Esophagus squamous epithelium (tissue), 5 donors: ENCODE measurements around the gene MAP7D3. TPM values are rescaled to one million over a fixed set of nuclear protein-coding genes. Genes with fewer than 3 reads are reported as not detected.

Experiments used
- DNase-seq: peaks from one replicate; lab custom pipeline; 2025; lab: John Stamatoyannopoulos, UW
- H3K27ac ChIP-seq, 4 donors: fragments of 200-600 bp; sonication (generic); one replicate each; pipeline ENCODE4 v1.5.1; 2016 to 2019; ENCODE audit warnings: mild to moderate bottlenecking in 1 of 4
- H3K27me3 ChIP-seq, 4 donors: fragments of 200-600 bp; sonication (generic); 1 replicate in 3 of 4; 2 replicates in 1 of 4; pipeline versions ENCODE4 v1.5.1 to v1.6.0; 2017 to 2021; ENCODE audit warnings: antibody characterized with exemption in 1 of 4
- H3K36me3 ChIP-seq, 3 donors: fragments of 200-600 bp; sonication (generic); one replicate each; pipeline ENCODE4 v1.5.1; 2016 to 2019
- H3K4me1 ChIP-seq, 3 donors: fragments of 200-600 bp; sonication (generic); one replicate each; pipeline ENCODE4 v1.5.1; 2017 to 2019
- H3K4me3 ChIP-seq, 4 donors: fragments of 200-600 bp; sonication (generic); 1 replicate in 3 of 4; 2 replicates in 1 of 4; pipeline ENCODE4 v1.5.1; 2016 to 2019; ENCODE audit warnings: mild to moderate bottlenecking in 2 of 4, moderate library complexity in 1 of 4
- H3K9me3 ChIP-seq, 3 donors: fragments of 200-600 bp; sonication (generic); one replicate each; pipeline ENCODE4 v1.5.1; 2016 to 2019
- POLR2A ChIP-seq, 4 donors: fragments of 450-650 bp; IDR thresholded peaks; one replicate each; pipeline ENCODE4 v1.6.1; 2017; ENCODE audit warnings: antibody characterized with exemption in 4 of 4, mild to moderate bottlenecking in 4 of 4, moderate library complexity in 3 of 4
- WGBS, 2 donors: methylation state at CpG; one replicate each; pipeline ENCODE4 v1.1.5; 2018; 5-methylcytosine and 5-hydroxymethylcytosine counted together
- intact Hi-C: fragments of 100-400 bp; cut with DNase I; formaldehyde crosslinking; loops from one replicate; pipeline ENCODE4 v1.15.0; 2022
- total RNA-seq, 4 donors: library from RNA; depleted of rRNA; stranded (reverse); fragments of >200 nt; gene quantifications; one replicate each; pipeline ENCODE4 v1.1.0, GENCODE V29; 2016
- TF ChIP-seq, protein P1 (sequence below), 6 experiments: fragments of 450-650 bp in 4 of 6; fragments of 200-600 bp in 2 of 6; sonication (generic) in 2 of 6; IDR thresholded peaks; one replicate each; pipeline ENCODE4 v1.5.1; 2016 to 2019; ENCODE audit warnings: antibody characterized with exemption in 6 of 6, mild to moderate bottlenecking in 4 of 6, moderate library complexity in 4 of 6
- donor health status: DM: yes; HTN: yes; CAD: no.

Gene MAP7D3
- total RNA-seq, 4 donors from 2014 or later: 1.3 to 11.8 (median 6.4) TPM

DNA sequence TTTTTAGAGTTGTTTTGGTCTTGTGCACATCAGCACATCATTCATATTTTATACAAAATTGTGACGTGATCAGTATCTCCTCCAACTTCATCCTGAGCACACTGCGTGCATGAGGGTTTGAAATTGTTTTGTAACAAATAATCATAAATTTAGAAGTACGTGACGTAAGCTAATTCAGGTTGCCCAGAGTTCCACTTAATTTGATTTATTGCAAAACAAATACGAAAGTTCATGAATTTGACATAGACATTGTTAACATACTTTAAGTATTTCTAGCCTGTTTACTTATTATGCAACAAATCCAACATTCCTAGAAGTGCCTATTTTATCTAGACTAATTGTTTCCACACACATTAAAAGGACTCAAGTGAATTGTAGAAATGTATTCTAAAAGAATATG, 48.3 kb downstream of the MAP7D3 start:
- DNase-seq: no peak
- Histone ChIP-seq H3K9me3 (no peaks in the 10 kb centered on the region), H3K27me3 (no peaks in the 10 kb centered on the region), H3K36me3 (peaks cover 0 to 9% (median 0%) of the 10 kb centered on the region in 3 donors), H3K4me3 (no peak overlapping the region), H3K27ac (peak overlapping the region; percentile 30 to 85 (median 76)), H3K4me1 (peaks cover 0 to 28% (median 24%) of the 10 kb centered on the region in 3 donors)
- TF ChIP-seq, protein P1, sequence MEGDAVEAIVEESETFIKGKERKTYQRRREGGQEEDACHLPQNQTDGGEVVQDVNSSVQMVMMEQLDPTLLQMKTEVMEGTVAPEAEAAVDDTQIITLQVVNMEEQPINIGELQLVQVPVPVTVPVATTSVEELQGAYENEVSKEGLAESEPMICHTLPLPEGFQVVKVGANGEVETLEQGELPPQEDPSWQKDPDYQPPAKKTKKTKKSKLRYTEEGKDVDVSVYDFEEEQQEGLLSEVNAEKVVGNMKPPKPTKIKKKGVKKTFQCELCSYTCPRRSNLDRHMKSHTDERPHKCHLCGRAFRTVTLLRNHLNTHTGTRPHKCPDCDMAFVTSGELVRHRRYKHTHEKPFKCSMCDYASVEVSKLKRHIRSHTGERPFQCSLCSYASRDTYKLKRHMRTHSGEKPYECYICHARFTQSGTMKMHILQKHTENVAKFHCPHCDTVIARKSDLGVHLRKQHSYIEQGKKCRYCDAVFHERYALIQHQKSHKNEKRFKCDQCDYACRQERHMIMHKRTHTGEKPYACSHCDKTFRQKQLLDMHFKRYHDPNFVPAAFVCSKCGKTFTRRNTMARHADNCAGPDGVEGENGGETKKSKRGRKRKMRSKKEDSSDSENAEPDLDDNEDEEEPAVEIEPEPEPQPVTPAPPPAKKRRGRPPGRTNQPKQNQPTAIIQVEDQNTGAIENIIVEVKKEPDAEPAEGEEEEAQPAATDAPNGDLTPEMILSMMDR (IDR thresholded peaks at IDR 0.05): no peak
- no peak for TF ChIP-seq POLR2A (IDR thresholded peaks at IDR 0.05)
- 58 to 61% methylated on average over 5 of the region's 5 CpGs for WGBS, 2 donors
- intact Hi-C loops: no loop called here

DNA sequence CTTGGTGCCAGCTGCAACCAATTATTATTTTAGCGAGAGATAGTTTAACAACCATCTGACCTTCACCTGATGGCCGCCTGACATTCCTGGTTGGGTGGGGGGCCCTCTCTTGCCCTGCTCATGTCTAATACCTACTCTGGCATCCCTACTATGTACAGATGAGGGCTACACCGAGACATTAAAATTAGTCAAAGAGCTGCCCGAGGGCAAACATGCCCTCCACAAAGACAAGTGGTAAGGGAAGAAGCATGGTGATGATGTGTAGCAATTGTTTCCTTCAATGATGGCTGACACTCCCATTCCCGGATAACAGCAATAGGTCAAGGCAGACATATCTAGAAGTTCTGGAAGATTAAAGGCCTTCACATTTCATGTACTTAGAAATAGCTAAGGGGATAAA, 49.6 kb downstream of the MAP7D3 start:
- no peak for DNase-seq
- intact Hi-C loops: no loop called here
- Histone ChIP-seq H3K4me3 (peak overlapping the region in 3 of 4 donors; percentile 17 to 48 (median 29)), H3K27me3 (no peaks in the 10 kb centered on the region), H3K36me3 (no peaks in the 10 kb centered on the region), H3K9me3 (no peaks in the 10 kb centered on the region), H3K4me1 (peaks cover 0 to 19% (median 18%) of the 10 kb centered on the region in 3 donors), H3K27ac (peak overlapping the region; percentile 30 to 85 (median 74))
- TF ChIP-seq, protein P1 (IDR thresholded peaks at IDR 0.05): no peak
- TF ChIP-seq POLR2A (IDR thresholded peaks at IDR 0.05): no peak
- 67 to 76% methylated on average over 3 to 5 of the region's 5 CpGs for WGBS, 2 donors

DNA sequence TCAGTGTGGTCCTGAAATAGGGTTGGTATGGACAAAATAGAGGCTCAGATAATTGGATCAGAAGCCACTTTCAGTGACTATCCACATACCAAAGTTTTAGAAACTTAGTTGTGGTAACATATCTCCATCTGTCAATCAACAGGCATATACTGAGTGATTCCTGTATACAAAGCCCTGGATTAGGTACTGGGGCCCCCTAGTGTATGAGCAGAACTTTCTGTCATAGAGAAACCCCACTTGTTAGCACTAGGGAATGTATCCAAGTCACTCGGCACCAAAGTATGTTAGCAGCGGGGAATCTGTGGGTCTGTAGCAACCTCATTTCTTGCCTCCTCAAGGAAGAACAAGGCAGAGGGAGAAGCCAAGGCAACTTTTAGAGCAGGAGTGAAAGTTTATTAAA, 50.7 kb downstream of the MAP7D3 start:
- Histone ChIP-seq H3K27me3 (no peaks in the 10 kb centered on the region), H3K9me3 (no peaks in the 10 kb centered on the region), H3K27ac (peak overlapping the region in 3 of 4 donors; percentile 71 to 85 (median 77)), H3K36me3 (no peaks in the 10 kb centered on the region), H3K4me1 (peaks cover 0 to 20% (median 16%) of the 10 kb centered on the region in 3 donors), H3K4me3 (peak overlapping the region in 3 of 4 donors; percentile 17 to 48 (median 29))
- no peak for DNase-seq
- intact Hi-C loops: no loop called here
- TF ChIP-seq, protein P1 (IDR thresholded peaks at IDR 0.05): peak in 2 of 6 experiments; percentile 12 to 13
- TF ChIP-seq POLR2A (IDR thresholded peaks at IDR 0.05): no peak
- WGBS, 2 donors: 55 to 74% methylated on average over 2 of the region's 2 CpGs

DNA sequence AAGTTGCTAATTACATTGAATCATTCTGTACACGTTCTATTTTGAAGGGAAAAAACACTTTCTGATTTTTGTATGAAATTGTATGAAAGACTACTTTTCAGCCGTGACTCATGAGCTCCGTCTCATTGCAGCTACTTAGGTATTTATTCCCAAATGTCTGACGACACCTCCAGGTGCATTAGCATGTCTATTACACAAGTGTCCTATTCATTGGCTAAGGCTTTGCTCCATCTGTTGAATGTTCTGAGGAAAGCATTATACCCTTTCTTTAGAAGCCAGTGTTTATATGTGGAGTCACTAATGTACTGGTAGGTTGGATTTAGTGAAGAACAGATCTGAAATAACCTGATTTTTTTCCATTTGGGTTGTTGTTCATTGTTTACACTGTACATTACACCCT, 51.8 kb downstream of the MAP7D3 start:
- WGBS, 2 donors: 48 to 62% methylated on average over 4 of the region's 4 CpGs
- H3K27ac ChIP-seq: peak overlapping the region; percentile 5 to 82 (median 74)

DNA sequence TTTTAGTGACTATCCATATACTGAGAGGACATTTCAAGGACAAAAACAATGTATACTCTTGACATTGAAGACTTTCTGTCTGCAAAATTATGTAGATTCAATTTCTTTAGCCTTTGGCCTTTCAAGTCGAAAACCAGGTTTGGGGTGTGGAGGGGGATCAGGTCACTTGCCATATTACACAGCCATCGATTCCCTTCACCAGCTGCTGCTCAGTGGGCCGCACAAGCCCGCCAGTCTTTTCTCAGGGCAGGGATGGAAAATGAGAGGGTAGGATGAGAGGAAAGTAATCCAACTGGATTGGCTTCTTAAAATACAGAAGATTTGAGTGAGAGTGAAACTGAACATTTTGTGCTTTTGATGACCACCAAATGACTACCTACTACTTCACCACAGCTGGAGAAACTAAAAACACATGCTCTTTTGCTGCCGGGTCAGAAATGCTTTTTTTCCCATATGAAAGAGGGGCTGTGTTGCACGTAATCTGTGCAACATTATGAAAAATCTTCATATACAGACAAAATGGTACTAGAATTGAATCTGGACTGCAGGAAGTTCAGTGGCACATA, 52.4 kb downstream of the MAP7D3 start:
- TF ChIP-seq, protein P1 (IDR thresholded peaks at IDR 0.05): no peak
- no peak for TF ChIP-seq POLR2A (IDR thresholded peaks at IDR 0.05)
- Histone ChIP-seq H3K9me3 (no peaks in the 10 kb centered on the region), H3K27ac (peak overlapping the region in 3 of 4 donors; percentile 71 to 82 (median 77)), H3K4me3 (peak overlapping the region in 3 of 4 donors; percentile 10 to 48 (median 29)), H3K4me1 (peaks cover 0 to 19% (median 11%) of the 10 kb centered on the region in 3 donors), H3K27me3 (no peaks in the 10 kb centered on the region), H3K36me3 (no peaks in the 10 kb centered on the region)
- intact Hi-C loops: no loop called here
- 72 to 75% methylated on average over 5 to 6 of the region's 6 CpGs for WGBS, 2 donors
- no peak for DNase-seq

More for the DNA sequence above, 51.8 kb downstream of the MAP7D3 start:
- DNase-seq: no peak
- Histone ChIP-seq H3K4me1 (peaks cover 0 to 20% (median 16%) of the 10 kb centered on the region in 3 donors), H3K36me3 (no peaks in the 10 kb centered on the region), H3K4me3 (peak overlapping the region in 3 of 4 donors; percentile 10 to 48 (median 29)), H3K9me3 (no peaks in the 10 kb centered on the region), H3K27me3 (no peaks in the 10 kb centered on the region)
- no peak for TF ChIP-seq POLR2A (IDR thresholded peaks at IDR 0.05)
- TF ChIP-seq, protein P1 (IDR thresholded peaks at IDR 0.05): no peak
- intact Hi-C loops: no loop called here
